PC-9 (cell line): ENCODE results near the gene BTBD19. TPM values are rescaled to one million over a fixed set of nuclear protein-coding genes. Genes with fewer than 3 reads are reported as not detected.

Source experiments
- BruUV-seq: library from RNA; stranded (reverse); fragments of 400-500 nt; replicated peaks from 2 replicates; lab custom pipeline; 2021; lab: Mats Ljungman, UMichigan
- CTCF ChIA-PET: fragments of 300-600 bp; sonication (Branson Sonifier 250); formaldehyde crosslinking; loops from one replicate; lab custom pipeline; 2022; ENCODE audit warnings: antibody characterized with exemption; lab: Charles Lee
- POLR2A ChIA-PET: fragments of 300-600 bp; sonication (Branson Sonifier 250); formaldehyde crosslinking; loops from one replicate; lab custom pipeline; 2022; ENCODE audit warnings: antibody characterized with exemption; ENCODE audit not compliant: unreplicated experiment; lab: Charles Lee
- DNase-seq, 2 experiments: peaks; one replicate each; pipeline versions ENCODE4 v3.0.0 to v3.0.0-alpha.2; 2015 to 2022; ENCODE audit warnings: mixed read lengths in 1 of 2
- H2AFZ ChIP-seq: fragments of 200-600 bp; sonication (generic); 2 replicates; pipeline ENCODE4 v1.8.1; 2017; ENCODE audit warnings: antibody characterized with exemption
- H3F3A ChIP-seq: fragments of 200-600 bp; sonication (generic); 2 replicates; pipeline ENCODE4 v1.8.1; 2017; ENCODE audit warnings: antibody characterized with exemption, mild to moderate bottlenecking, low read depth; ENCODE audit not compliant: insufficient read depth
- H3K27ac ChIP-seq: fragments of 200-600 bp; sonication (generic); 2 replicates; pipeline ENCODE4 v1.6.1; 2016; ENCODE audit warnings: mixed run types
- H3K27me3 ChIP-seq: fragments of 200-600 bp; sonication (generic); 2 replicates; pipeline ENCODE4 v1.6.1; 2016; ENCODE audit warnings: low read depth, mixed run types; ENCODE audit not compliant: insufficient read depth
- H3K36me3 ChIP-seq: fragments of 200-600 bp; sonication (generic); 2 replicates; pipeline ENCODE4 v1.6.1; 2016; ENCODE audit warnings: low read depth, mixed run types
- H3K4me1 ChIP-seq: fragments of 200-600 bp; sonication (generic); replicated peaks from 2 replicates; pipeline ENCODE4 v1.6.1; 2016; ENCODE audit warnings: mixed run types; ENCODE audit not compliant: insufficient read depth
- H3K4me2 ChIP-seq: fragments of 200-600 bp; sonication (generic); 2 replicates; pipeline ENCODE4 v1.6.1; 2017; ENCODE audit warnings: mixed run types
- H3K4me3 ChIP-seq: fragments of 200-600 bp; sonication (generic); 2 replicates; pipeline ENCODE4 v1.6.1; 2016; ENCODE audit warnings: mixed run types
- H3K79me2 ChIP-seq: fragments of 200-600 bp; sonication (generic); 2 replicates; pipeline ENCODE4 v1.6.1; 2017; ENCODE audit warnings: low read depth, mixed run types
- H3K9me2 ChIP-seq: fragments of 200-600 bp; sonication (generic); 2 replicates; pipeline ENCODE4 v1.8.1; 2017; ENCODE audit warnings: mild to moderate bottlenecking; ENCODE audit not compliant: insufficient read depth
- H3K9me3 ChIP-seq: fragments of 200-600 bp; sonication (generic); 2 replicates; pipeline ENCODE4 v1.8.1; 2016; ENCODE audit warnings: low read depth; ENCODE audit not compliant: insufficient read depth
- H4K20me1 ChIP-seq: fragments of 200-600 bp; sonication (generic); 2 replicates; pipeline ENCODE4 v1.8.1; 2017; ENCODE audit not compliant: insufficient read depth
- CTCF ChIP-seq: fragments of 200-600 bp; sonication (generic); conservative IDR thresholded peaks from 2 replicates; pipeline ENCODE4 v1.6.1; 2017; ENCODE audit warnings: mixed run types, antibody characterized with exemption, mild to moderate bottlenecking, moderate library complexity
- EZH2 ChIP-seq: fragments of 200-600 bp; sonication (generic); IDR thresholded peaks from 2 replicates; pipeline ENCODE4 v1.8.0; 2017; ENCODE audit warnings: antibody characterized with exemption, low read depth
- intact Hi-C: fragments of 100-400 bp; cut with micrococcal nuclease; formaldehyde crosslinking; loops from one replicate; pipeline ENCODE4 v1.10.0; 2022; ENCODE audit not compliant: unreplicated experiment
- total RNA-seq: library from RNA; stranded (reverse); gene quantifications from 2 replicates; pipeline ENCODE4 v1.2.3, GENCODE V29; 2021

Gene BTBD19
- total RNA-seq, 1 experiment from 2014 or later = 6.2 TPM

GRCh38 chr1:44827197-44828002 lies 19.1 kb downstream of the BTBD19 start:
- no peaks in the 10 kb centered on the region for H3K36me3 ChIP-seq
- no peak overlapping the region for H2AFZ ChIP-seq
- H3F3A ChIP-seq = no peaks in the 10 kb centered on the region
- H3K79me2 ChIP-seq = no peaks in the 10 kb centered on the region
- H3K9me2 ChIP-seq = no peaks in the 10 kb centered on the region
- H3K27ac ChIP-seq = no peak overlapping the region
- BruUV-seq = no TSS peak
- no peak for TF ChIP-seq EZH2
- TF ChIP-seq CTCF = no peak
- DNase-seq = no peak
- no peaks in the 10 kb centered on the region for H3K9me3 ChIP-seq
- ChIA-PET POLR2A (no interaction called here), CTCF (no interaction called here)
- H3K27me3 ChIP-seq = no peaks in the 10 kb centered on the region
- intact Hi-C loops = no loop called here
- H3K4me2 ChIP-seq = no peak overlapping the region
- H3K4me1 ChIP-seq = no peaks in the 10 kb centered on the region
- no peaks in the 10 kb centered on the region for H4K20me1 ChIP-seq
- H3K4me3 ChIP-seq = no peak overlapping the region

- no peaks in the 10 kb centered on the region for H3K79me2 ChIP-seq
- no peak for DNase-seq
- H3K27ac ChIP-seq = no peak overlapping the region
- CTCF ChIA-PET = no interaction called here
- intact Hi-C loops = no loop called here
- no peaks in the 10 kb centered on the region for H3K27me3 ChIP-seq
- H3K4me3 ChIP-seq = no peak overlapping the region
- POLR2A ChIA-PET = no interaction called here
- H3K9me3 ChIP-seq = no peaks in the 10 kb centered on the region
- no peaks in the 10 kb centered on the region for H4K20me1 ChIP-seq
- no peak overlapping the region for H2AFZ ChIP-seq
- TF ChIP-seq EZH2 (no peak), CTCF (no peak)
- H3K4me1 ChIP-seq = no peaks in the 10 kb centered on the region
- no peaks in the 10 kb centered on the region for H3K9me2 ChIP-seq
- H3K36me3 ChIP-seq = no peaks in the 10 kb centered on the region
- H3K4me2 ChIP-seq = no peak overlapping the region
- no TSS peak for BruUV-seq
- H3F3A ChIP-seq = no peaks in the 10 kb centered on the region
These were observed 19.8 kb downstream of the BTBD19 start for GRCh38 chr1:44828003-44828651.

- Histone ChIP-seq H3F3A (no peaks in the 10 kb centered on the region), H3K36me3 (no peaks in the 10 kb centered on the region), H3K27me3 (no peaks in the 10 kb centered on the region), H3K27ac (no peak overlapping the region), H3K9me2 (no peaks in the 10 kb centered on the region), H3K4me3 (no peak overlapping the region), H3K9me3 (no peaks in the 10 kb centered on the region), H2AFZ (no peak overlapping the region), H3K4me1 (no peaks in the 10 kb centered on the region), H3K79me2 (no peaks in the 10 kb centered on the region), H4K20me1 (no peaks in the 10 kb centered on the region), H3K4me2 (no peak overlapping the region)
- POLR2A ChIA-PET = no interaction called here
- DNase-seq = no peak
- CTCF ChIA-PET = interaction anchor here (0.6 kb wide), 1 partner anchor 186 kb away, joined by 4 read pairs; no protein-coding TSS in a partner anchor
- intact Hi-C loops = no loop called here
- TF ChIP-seq CTCF (no peak), EZH2 (no peak)
- no TSS peak for BruUV-seq
These were observed 20.6 kb downstream of the BTBD19 start for GRCh38 chr1:44828841-44829440.
